GM21825 (cell line): ENCODE results near the gene SLC25A40.
"Not testable (repeated sequence)": the region's sequence is repeated elsewhere in the genome, so short reads cannot be mapped to it uniquely, and the experiment has no call there.

Source experiments
- ATAC-seq: cut with Tn5 transposase; IDR thresholded peaks from one replicate; pipeline ENCODE4 v1.9.1; 2021; ENCODE audit warnings: mild to moderate bottlenecking, moderate library complexity; ENCODE audit not compliant: unreplicated experiment

The SLC25A40 gene

DNA sequence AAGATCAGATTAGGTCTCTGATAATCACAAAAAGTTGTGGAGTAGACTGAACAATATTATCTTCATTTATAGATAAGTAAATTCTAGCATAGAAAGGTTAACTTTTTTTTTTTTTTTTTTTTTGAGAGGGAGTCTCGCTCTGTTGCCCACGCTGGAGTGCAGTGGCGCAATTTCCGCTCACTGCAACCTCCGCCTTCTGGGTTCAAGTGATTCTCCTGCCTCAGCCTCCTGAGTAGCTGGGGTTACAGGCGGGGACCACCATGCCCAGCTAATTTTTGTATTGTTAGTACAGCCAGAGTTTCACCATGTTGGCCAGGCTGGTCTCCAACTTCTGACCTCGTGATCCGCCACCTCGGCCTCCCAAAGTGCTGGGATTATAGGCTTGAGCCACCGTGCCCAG, 2.8 kb downstream of the SLC25A40 start:
- ATAC-seq = not testable (repeated sequence)

DNA sequence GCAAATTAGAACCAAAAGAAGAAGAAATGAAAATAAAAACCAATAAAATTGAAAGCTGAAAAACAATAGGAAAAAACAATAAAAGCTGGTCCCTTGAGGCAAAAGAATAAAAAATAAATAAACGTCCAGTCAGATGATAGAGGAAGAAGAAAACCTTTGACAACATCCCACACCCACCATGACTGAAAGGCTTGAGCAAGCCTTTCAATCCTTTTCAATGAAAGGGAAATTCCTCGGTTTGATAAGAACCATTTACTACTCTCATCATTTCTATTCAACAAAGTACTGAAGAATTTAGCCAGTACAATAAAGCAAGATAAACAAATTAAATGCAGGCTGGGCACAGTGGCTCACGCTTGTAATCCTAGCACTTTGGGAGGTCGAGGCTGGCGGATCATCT, 3.8 kb downstream of the SLC25A40 start:
- ATAC-seq = no peak

DNA sequence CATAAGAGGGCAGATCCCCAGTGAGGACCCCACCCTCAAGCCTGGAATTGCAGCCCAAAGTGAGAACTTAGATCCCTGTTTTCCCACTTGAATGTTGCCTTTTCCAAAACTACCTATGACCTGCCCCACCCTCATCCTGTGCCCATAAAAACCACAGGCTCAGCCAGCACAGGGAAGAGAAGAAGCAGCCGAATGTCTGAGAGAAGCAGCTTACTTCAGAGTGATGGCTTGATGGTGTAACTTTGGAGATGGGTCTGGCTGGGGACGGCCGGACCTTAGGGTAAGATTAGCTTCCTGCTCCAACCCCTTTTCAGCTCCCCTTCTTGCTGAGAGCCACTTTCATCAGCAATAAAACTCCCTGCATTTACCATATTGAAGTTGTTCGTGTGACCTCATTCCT, 5.7 kb downstream of the SLC25A40 start:
- no peak for ATAC-seq

GRCh38 chr7:87866533-87866932, 9.6 kb downstream of the SLC25A40 start:
- ATAC-seq = not testable (repeated sequence)

GRCh38 chr7:87866089-87866488, 10.1 kb downstream of the SLC25A40 start:
- ATAC-seq = no peak

GRCh38 chr7:87858417-87859100, 17.6 kb downstream of the SLC25A40 start:
- no peak for ATAC-seq

- no peak for ATAC-seq
Observed at GRCh38 chr7:87853237-87853864, 22.8 kb downstream of the SLC25A40 start.

DNA sequence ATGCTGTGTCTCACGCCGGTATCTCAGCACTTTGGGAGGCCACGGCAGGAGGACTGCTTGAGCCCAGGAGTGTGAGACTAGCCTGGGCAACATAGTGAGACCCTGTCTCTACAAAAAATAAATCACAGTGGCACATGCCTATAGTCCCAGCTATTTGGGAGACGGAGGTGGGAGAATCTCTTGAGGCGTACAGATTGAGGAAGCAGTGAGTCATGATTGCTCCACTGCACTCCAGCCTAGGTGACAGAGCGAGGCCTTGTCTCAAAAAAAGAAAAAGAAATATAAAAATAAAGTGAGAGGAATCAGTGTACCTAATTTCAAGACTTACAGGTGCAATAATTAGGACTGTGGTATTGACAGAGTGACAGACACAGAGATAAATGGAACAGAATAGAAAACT, 23.9 kb downstream of the SLC25A40 start:
- ATAC-seq = no peak

DNA sequence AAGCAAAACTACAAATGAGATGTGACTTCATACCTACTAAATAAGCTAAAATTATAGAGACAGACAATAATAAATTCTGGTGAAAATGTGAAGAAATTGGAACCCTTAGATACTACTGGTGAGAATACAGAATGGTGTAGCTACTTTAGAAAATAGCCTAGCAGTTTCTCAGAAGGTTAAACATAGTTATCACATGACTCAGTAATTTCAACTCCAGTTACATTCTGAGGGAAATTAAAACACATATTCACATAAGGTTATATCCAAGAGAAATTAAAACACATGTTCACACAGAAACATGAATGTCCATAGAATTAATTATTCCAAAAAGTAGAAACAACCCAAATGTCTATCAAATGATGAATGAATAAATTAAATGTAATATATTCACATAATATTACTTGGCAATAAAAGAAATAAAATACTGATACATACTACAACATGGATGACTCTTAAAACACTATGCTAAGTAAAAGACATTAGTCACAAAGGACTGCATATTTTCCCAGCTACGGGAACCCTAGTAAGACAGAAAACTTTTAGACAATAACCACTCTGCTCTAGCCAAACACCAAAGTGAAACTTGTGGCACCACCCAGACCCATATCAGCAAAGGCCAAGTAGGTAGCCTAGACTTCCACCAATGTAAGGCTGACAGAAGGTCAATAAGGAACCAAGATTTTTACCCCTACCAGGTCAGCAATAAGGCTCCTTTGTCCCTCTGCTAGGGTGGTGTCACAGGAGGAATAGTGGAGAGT, 25.1 kb downstream of the SLC25A40 start:
- ATAC-seq = no peak

GRCh38 chr7:87837597-87837996, 38.6 kb downstream of the SLC25A40 start:
- no peak for ATAC-seq

- ATAC-seq = no peak
Observed at GRCh38 chr7:87833130-87833529, 43.0 kb downstream of the SLC25A40 start.

- no peak for ATAC-seq
Observed at GRCh38 chr7:87831097-87831496, 45.1 kb downstream of the SLC25A40 start.

DNA sequence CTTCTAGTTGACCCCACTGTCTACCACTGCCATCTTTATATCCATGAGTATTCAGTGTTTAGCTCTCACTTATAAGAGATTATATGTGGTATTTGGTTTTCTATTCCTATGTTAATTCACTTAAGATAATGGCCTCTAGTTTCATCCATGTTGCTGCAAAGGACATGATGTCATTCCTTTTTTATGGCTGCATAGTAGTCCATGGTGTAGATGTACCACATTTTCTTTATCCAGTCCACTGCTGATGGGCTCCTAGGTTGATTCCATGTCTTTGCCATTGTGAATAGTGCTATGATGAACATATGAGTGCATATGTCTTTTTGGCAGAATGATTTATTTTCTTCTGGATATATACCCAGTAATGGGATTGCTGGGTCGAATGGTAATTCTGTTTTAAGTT, 47.8 kb downstream of the SLC25A40 start:
- ATAC-seq = not testable (repeated sequence)

GRCh38 chr7:87825369-87825768, 50.8 kb downstream of the SLC25A40 start:
- not testable (repeated sequence) for ATAC-seq

GRCh38 chr7:87822056-87822455, 54.1 kb downstream of the SLC25A40 start:
- not testable (repeated sequence) for ATAC-seq

GRCh38 chr7:87818336-87818735, 57.8 kb downstream of the SLC25A40 start:
- ATAC-seq = no peak

DNA sequence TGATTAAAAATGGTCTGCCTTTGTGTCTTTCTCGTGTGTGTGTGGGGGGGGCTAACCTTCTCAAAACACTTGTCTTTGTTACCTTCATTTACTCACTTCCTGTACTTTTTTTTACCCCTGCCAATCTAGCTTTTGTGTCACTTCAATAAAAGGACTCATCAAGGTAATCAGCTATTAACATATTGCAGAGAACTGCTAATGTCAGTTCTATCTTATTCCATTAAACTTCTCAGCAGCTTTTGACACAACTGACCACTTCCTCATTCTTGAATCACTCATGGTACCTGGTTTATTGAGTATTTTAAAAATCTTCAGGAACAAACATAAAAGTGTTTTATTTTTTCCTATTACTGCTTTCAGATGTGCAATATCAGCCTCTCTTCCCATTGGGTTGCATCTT, 59.8 kb downstream of the SLC25A40 start:
- ATAC-seq = no peak

DNA sequence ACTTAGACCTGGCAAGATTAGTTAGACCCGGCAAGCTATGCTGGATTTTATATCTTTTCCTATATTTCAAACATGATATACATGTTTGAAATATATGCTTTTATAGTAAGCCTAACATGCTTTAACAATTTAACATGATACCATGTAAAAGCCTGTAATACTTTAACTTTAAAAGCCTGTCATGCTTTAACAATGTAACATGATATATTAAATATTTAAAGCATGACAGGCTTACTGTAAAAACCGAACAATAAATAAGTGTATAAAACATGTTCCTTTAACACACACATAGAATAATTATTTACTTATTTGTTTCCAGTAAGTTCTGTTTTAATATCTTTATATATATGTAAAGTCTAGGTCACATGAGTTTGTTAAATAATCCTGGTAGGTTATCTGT, 65.4 kb downstream of the SLC25A40 start:
- no peak for ATAC-seq

DNA sequence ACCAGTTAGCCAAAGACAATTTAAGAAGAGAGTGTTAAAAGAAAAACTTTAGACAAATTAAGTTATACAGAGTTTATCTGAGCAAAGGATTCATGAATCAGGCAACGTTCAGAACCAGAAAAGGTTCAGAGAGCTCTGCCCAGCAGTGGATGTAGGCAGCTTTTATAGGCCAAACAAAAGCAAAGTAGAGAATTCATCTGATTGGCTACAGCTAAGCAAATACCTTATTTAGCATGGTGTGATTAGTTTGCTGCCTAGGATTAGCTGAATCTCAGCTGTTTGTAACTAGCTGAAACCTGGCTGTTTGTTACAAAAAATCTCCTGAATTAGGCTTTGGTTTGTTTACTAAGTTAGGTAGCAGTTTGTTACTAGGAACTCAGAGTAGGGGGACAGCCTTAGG, 66.0 kb downstream of the SLC25A40 start:
- no peak for ATAC-seq

GRCh38 chr7:87806150-87806549, 70.0 kb downstream of the SLC25A40 start:
- ATAC-seq = no peak

- ATAC-seq = peak; percentile 95
Observed at GRCh38 chr7:87797798-87798403, 78.3 kb downstream of the SLC25A40 start.

- no peak for ATAC-seq
Observed at GRCh38 chr7:87797395-87797794, 78.8 kb downstream of the SLC25A40 start.
